ENCODE measurements around the gene ZNF444.
"Not testable (repeated sequence)": the region's sequence is repeated elsewhere in the genome, so short reads cannot be mapped to it uniquely, and the experiment has no call there.

Gene ZNF444

DNA sequence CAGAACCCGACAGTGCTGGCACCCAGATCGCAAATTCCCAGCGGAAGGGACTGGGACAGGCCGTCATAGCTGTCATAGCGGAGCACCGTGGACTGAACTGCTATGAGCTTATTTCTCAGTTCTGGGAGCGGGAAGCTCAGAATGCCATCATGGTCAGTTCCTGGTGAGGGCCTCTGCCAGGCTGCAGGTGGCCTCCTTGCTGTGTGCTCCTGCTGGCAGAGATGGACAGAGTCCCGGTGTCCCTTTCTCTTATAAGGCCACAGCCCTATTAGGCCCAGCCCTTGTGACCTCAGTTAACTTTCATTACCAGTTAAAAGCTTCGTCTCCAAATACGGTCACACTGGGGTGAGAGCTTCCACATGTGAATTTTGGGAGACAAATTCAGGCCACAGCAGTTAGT is 4.6 kb downstream of the ZNF444 start:
- no peak for DNase-seq (ENCODE audit: low read depth in 2 of 2)

DNA sequence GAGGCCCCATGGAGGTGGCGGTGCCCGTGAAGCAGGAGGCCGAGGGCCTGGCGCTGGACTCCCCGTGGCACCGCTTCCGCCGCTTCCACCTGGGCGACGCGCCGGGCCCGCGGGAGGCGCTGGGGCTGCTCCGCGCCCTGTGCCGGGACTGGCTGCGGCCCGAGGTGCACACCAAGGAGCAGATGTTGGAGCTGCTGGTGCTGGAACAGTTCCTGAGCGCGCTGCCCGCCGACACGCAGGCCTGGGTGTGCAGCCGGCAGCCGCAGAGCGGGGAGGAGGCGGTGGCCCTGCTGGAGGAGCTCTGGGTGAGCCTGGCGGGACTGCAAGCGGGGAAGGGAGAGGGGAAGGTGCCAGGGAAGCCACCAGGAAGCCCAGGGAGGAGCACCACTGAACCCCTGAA is 5.8 kb downstream of the ZNF444 start:
- DNase-seq (ENCODE audit: low read depth in 2 of 2) = no peak

DNA sequence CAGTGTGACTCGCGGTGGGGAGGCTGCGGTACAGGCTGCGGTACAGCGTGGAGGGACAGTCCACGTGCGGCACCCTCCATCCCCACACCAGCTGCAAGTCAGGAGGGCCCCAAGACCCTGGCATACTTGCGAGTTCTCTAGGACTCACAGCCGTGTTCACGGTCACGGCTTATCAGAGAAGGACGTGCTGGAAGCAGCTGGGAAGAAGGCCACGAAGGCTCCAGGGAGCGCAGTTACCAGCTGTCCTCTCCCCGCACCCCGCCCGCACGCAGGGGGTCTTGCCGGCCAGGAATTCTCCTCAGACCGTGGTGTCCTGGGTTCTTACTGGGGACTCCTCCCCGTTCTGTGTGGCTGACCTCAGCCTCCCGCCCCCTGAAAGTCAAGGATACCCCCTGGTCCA is 6.2 kb downstream of the ZNF444 start:
- DNase-seq (ENCODE audit: low read depth in 2 of 2) = no peak

DNA sequence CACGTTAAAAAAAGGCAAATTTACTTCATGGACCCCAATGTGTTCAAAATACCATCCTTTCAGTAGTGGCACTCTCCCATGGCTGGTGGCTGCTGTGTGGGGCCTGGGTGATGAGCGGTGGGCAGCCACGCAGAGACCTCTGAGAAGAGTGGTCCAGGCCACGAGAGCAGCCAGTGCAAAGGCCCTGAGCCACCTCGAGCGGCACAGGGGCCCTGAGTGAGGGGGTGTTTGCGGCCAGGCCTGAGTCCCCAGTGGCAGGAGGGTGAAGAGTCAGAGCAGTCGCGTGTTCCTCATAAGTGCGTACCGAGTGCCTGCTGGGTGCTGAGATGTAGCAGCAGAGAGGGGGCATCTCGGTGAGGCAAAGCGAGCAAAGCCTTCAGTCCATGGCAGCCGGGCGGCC is 7.0 kb downstream of the ZNF444 start:
- DNase-seq (ENCODE audit: low read depth in 2 of 2) = no peak

DNA sequence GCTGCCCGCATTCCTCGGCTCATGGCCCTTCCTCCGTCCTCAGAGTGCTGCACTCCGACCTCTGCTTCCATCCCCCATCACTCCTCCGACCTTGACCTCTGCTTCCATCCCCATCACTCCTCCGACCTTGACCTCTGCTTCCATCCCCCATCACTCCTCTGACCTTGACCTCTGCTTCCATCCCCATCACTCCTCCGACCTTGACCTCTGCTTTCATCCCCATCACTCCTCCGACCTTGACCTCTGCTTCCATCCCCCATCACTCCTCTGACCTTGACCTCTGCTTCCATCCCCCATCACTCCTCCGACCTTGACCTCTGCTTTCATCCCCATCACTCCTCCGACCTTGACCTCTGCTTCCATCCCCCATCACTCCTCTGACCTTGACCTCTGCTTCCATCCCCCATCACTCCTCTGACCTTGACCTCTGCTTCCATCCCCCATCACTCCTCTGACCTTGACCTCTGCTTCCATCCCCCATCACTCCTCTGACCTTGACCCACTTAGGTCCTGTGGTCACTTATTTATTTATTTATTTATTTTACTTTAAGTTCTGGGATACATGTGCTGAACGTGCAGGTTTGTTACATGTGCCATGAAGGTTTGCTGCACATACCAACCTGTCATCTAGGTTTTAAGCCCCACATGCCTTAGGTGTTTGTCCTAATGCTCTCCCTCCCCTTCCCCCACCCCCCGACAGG is 8.0 kb downstream of the ZNF444 start:
- not testable (repeated sequence) for DNase-seq (ENCODE audit: low read depth in 2 of 2)

DNA sequence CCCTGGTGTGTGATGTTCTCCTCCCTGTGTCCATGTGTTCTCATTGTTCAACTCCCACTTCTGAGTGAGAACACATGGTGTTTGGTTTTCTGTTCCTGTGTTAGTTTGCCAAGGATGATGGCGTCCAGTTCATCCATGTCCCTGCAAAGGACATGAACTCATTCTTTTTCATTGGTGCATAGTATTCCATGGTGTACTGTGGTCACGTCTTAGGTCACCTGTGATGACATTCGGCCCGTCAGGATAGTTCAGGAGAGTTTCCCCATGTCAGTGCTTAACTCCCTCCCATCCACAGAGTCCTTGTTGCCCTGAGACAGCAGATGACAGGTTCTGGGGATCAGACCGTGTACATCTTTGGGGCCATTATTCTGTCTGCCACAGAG is 8.6 kb downstream of the ZNF444 start:
- DNase-seq (ENCODE audit: low read depth in 2 of 2) = no peak

DNA sequence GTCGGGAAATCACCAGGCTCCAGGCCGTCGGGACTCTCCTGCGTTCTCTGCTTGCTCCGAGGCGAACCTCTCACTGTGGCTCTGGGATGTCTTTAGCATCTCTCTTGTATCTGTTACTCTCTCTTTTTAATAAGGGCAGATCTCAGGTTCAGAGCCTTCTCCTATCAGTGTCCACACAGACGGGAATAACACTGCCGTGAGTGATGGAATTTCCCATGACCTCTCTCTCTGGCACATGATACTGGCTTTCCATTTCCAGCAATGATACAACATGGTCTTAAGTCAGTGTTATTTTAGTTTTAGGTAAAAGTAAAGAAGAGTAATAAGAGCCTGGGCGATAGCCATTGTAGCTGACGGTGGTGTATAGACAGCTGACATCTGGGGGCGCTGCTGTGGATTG is 9.3 kb downstream of the ZNF444 start:
- no peak for DNase-seq (ENCODE audit: low read depth in 2 of 2)

DNA sequence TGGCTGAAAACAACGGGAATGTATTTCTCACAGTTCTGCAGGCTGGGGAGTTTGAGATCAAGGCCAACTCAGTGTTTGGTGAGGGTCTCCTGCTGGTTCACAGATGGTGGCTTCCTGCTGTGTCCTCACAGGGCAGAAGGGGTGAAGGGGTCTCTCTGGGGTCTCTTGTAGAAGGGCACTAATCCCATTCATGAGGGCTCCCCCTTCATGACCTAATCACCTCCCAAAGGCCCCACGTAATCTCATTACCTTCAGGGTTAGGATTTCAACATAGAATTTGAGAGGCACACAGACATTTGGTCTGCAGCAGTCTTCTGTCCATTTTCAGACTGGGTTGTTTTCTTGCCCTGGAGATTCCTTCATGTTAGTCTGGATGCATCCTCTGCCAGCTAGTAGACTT is 11.6 kb downstream of the ZNF444 start:
- DNase-seq (ENCODE audit: low read depth in 2 of 2) = no peak

DNA sequence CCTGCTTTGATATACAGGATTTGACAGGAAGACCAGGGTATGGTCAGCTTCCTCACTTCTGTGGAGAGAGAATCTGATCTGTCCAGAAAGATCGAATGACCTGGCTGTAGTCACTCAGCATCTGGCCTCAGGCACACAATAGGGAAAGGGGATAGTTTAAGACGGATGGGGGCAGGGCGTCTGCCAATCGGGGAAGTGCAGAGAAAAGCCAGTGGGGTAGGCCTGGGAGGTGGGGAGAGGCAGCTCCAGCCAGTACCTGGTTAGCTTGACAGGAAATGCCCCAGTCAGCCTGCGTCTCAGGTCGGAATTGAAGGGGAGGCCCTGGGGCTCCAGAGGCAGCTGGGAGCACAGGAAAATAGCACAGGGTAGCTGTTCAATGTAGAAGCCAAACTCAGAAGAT is 12.4 kb downstream of the ZNF444 start:
- no peak for DNase-seq (ENCODE audit: low read depth in 2 of 2)

DNA sequence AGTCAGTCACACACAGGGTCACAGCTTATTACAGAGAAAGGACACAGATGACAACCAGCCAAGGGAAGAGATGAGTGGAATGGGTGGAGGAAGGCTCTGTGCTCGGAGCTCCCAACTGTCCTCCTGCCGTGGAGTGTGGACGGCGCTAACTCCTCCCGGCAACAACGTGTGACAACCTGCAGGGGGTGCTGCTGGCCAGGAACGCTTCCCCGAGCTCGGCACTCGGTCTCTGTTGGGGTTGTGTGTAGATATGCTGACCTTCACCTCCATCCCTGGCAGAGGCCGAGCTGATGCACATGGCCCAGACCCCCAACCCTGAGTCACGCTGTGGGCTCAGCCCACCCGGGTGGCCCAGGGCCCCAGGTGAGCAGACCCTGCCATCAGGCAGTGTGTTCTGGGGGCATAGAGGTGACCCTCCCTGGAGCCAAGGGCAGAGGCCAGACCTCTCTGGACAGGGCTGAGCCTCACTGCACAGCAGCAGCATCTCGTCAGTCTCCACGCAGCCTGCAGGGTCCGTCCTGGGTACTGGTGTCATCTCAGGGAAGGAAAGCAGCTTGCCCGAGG is 14.1 kb downstream of the ZNF444 start:
- no peak for DNase-seq (ENCODE audit: low read depth in 2 of 2)

DNA sequence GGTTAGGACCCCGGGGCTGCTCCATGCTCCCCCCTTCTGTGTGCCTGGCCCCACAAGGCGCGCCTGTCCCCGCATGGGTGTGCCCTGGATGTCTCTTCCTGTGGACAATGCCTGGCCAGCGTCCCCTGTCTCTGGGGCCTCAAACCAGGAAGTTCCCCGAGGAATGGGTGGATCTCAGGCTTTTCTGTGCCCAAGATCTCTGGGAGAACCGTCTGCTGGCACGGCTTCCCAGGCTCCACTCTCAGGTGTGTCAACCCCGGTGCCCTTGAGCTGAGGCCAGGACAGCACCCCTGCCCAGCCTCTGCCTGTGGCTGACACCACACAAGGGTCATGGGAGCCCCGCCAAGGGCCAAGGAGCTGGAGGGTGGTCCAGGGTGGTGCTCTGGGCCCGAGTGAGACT is 15.7 kb downstream of the ZNF444 start:
- DNase-seq (ENCODE audit: low read depth in 2 of 2) = no peak

DNA sequence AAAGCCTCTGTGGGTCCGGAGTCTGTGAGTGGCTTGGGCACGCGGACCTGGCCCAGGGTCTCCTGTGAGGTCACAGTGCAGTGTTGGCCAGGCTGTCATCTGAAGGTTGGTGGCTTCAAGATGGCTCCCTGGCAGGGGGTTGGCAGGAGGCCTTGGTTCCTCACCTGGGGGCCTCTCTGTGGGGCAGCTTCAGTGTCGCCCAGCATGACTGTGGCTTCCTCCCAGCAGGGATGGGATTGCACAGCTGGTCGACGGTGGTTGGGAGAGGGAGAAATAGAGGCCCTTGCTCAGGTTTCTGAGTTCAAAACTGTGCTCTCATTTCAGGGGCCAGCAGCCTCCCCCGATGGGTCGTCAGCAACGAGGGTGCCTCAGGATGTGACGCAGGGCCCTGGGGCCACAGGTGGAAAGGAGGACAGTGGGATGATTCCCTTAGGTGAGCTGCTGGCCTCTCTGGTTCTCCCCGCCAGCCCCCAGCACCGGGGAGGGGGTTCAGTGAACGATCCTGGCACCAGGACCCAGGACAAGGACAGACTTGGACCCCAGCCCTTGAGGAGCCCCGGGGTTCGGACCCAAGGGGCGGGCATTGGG is 17.2 kb downstream of the ZNF444 start:
- DNase-seq (ENCODE audit: low read depth in 2 of 2) = no peak

DNA sequence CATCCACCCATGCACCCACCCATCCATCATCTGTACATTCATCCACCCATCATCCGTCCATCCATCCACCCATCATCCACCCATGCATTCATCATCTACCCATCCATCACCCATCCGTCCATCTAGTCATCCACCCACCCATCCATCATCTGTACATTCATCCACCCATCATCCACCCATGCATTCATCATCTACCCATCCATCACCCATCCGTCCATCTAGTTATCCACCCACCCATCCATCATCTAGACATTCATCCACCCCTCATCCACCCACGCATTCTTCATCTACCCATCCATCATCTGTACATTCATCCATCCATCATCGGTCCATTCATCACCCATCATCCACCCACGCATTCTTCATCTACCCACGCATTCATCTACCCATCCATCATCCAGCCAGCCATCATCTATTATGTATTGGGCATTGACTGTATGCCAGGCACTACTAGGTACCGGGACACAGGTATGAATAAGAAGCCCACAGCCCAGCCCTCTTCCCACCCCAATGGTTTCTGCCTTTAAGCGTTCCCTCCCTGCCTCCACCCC is 18.0 kb downstream of the ZNF444 start:
- no peak for DNase-seq (ENCODE audit: low read depth in 2 of 2)

DNA sequence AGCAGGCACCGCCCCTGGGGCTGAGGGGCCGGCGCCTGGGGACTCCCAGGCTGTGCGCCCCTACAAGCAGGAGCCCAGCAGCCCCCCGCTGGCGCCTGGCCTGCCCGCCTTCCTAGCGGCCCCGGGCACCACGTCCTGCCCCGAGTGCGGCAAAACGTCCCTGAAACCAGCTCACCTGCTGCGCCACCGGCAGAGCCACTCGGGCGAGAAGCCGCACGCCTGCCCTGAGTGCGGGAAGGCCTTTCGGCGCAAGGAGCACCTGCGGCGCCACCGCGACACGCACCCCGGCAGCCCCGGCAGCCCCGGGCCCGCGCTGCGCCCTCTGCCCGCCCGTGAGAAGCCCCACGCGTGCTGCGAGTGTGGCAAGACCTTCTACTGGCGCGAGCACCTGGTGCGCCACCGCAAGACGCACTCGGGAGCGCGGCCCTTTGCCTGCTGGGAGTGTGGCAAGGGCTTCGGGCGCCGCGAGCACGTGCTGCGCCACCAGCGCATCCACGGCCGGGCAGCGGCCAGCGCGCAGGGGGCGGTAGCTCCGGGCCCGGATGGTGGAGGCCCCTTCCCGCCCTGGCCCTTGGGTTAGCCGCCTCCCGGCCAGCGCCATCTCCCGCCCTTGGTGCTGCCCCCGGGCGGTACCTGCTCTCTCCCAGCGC is 18.7 kb downstream of the ZNF444 start:
- DNase-seq (ENCODE audit: low read depth in 2 of 2) = no peak

DNA sequence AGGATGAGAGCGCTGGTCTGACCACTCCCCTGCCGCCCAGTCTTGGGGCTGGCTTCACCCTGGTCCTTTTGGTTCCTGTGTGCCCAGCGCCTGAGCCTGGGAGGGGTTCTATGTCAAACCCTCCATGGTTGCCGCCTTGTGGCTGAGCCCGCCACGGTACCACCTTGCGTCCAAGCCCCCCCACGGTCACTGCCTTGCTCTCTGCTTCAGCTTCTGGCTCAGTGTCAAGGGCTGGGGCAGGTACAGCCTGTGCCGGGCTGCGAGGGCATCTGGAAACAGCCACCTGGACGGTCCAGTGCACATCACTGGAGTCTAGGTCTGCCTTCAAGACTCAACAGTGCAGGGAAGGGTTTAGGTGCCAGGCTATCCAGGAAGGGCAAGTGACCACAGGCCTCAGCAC is 20.4 kb downstream of the ZNF444 start:
- no peak for DNase-seq (ENCODE audit: low read depth in 2 of 2)

DNA sequence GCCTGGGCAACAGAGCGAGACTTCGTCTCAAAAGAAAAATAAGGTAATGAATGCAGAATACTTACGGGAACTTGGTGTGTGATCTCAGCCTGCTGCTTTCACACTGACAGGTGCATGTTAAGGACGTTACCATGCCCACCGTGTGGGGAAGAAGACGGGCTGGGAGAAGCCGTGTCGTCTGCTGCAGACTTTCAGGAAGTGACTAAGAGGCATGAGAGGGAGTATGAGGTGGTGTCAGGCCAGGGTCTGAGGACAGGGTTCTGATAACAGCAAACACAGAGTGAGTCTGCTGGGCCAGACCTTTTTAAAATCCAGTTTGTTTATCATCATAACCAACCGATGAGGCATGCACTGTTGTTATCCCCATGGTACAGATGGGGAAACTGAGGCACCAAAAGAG is 21.2 kb downstream of the ZNF444 start:
- no peak for DNase-seq (ENCODE audit: low read depth in 2 of 2)

DNA sequence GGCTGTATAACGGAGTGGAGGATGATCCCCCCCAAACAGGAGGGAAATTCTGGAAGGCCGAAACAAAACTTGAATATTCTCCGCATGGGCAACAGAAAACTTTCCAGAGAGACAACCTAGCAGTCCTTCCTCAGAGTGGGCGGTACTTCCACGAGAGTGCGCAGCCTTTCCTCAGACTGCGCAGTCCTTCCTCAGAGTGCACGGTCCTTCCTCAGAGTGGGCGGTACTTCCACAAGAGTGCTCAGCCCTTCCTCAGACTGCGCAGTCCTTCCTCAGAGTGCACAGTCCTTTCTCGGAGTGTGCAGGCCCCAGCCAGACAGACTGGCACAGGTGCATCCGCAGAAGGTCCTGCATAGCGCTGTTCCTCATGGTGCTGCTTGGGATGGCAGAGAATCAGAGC is 22.0 kb downstream of the ZNF444 start:
- DNase-seq (ENCODE audit: low read depth in 2 of 2) = no peak

DNA sequence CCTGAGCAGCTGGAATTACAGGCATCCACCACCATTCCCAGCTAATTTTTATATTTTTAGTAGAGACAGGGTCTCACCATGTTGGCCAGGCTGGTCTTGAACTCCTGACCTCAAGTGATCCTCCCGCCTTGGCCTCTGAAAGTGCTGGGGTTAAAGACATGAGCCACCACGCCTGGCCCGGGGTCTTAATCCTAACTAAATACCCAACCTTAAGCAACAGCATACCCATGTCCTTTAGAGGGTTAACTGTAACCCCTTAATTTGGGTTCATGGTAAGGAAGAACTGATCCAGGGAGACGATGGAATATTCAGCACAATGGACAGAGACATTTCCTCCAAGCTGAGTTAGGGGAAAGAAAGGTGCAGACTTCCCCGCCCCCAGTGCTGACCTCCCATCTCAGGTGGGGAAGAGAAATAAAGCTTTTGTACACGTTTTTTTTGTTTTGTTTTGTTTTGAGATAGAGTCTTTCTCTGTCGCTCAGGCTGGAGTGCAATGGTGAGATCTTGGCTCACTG is 26.0 kb downstream of the ZNF444 start:
- DNase-seq (ENCODE audit: low read depth in 2 of 2) = no peak

DNA sequence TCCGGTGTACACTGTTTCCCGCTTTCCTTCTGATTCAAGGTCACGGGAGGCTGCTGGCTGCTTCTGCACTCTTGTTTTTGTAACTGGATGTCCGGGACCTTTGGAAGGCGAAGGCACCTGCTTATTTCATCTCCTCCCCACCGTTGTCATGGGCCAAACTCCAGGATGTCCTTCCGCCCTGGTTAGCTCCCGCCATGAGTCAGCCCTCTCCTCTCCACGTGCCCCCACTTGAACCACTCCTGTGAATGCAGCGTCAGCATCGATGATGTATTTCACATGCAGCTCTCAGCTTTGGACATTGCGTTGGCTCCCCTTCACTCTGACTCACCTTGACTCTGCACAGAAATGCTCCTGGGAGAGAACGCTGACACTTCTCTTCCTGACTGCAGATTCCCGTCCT is 29.2 kb downstream of the ZNF444 start:
- no peak for DNase-seq (ENCODE audit: low read depth in 2 of 2)

DNA sequence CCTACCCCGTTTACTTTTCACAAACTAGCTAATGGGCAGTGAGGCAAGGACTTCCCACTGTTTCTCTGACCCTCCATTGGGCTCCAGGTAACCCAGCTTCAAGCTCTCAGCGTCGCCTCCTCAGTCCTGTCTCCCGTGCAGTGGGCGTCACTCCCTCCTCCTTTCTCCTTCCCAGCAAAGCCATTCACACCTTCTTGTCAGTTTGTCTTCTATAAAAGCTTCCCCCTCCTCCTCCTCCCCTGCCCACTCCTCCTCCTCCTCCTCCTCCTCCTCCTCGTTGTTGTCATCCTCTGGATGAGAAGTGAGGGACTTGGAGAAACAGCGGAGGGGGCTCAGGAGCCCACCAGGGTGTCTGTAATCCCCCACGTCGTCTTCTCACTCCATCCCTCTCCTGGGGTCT is 33.0 kb downstream of the ZNF444 start:
- DNase-seq (ENCODE audit: low read depth in 2 of 2) = no peak

DNA sequence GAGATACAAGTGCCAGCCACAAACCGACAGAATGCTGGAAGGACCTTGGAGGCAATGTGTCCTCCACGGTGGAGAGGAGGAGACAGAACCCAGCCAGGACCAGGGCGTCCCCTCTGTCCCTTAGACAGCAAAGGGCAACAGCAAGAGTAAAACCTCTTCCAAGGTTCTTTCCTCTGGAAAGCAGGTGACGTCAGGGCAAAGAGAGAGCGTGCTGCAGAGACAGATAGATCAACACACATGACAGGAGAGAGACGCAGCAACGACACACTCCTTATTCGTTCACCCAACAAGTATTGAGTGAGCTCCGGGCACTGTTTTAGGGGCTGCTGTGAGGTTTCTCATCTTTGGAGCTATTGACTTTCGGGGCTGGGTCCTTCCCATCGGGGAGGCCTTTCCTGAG is 33.5 kb downstream of the ZNF444 start:
- no peak for DNase-seq (ENCODE audit: low read depth in 2 of 2)

DNA sequence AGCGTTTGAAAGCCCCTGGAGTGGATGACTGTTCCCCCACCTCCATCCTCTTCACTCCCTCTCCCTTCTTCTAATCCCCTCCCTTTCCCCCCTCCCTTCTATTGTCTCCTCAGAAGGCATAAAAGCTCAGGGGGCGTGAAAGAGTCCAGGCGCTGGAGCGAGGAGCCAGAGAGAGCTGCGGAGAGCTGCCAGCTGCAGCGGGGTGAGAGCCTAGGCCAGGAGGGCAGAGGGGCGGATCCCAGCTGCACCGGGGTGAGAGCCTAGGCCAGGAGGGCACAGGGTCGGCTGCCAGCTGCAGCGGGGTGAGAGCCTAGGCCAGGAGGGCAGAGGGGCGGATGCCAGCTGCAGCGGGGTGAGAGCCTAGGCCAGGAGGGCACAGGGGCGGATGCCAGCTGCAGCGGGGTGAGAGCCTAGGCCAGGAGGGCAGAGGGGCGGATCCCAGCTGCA is 34.8 kb downstream of the ZNF444 start, which contains the start of gene GALP:
Gene GALP, plus strand, starts transcription at position 148 of the 447 bp plus-strand sequence. CDS start 1,101 bp downstream, outside the sequence.
- not testable (repeated sequence) for DNase-seq (ENCODE audit: low read depth in 2 of 2)
